GM12874 (cell line): ENCODE results near the gene RNF181.

Experiments
- CTCF ChIP-seq: IDR thresholded peaks from 2 replicates; pipeline ENCODE4 v1.5.1; 2011; ENCODE audit warnings: low read depth, mild to moderate bottlenecking, control low read depth, low read length, moderate library complexity; ENCODE audit not compliant: insufficient read depth

The RNF181 gene

GRCh38 chr2:85607268-85608215 is 12.0 kb downstream of the RNF181 start:
- no peak for TF ChIP-seq CTCF

- TF ChIP-seq CTCF = no peak
These were observed 15.7 kb downstream of the RNF181 start for GRCh38 chr2:85611217-85611704.

- no peak for TF ChIP-seq CTCF
These were observed 16.4 kb downstream of the RNF181 start, which contains the start of gene C2orf68 for GRCh38 chr2:85611705-85612587. TSS of gene C2orf68 (minus strand) at chr2:85612066. CDS start at chr2:85611984, 82 bp downstream.

DNA sequence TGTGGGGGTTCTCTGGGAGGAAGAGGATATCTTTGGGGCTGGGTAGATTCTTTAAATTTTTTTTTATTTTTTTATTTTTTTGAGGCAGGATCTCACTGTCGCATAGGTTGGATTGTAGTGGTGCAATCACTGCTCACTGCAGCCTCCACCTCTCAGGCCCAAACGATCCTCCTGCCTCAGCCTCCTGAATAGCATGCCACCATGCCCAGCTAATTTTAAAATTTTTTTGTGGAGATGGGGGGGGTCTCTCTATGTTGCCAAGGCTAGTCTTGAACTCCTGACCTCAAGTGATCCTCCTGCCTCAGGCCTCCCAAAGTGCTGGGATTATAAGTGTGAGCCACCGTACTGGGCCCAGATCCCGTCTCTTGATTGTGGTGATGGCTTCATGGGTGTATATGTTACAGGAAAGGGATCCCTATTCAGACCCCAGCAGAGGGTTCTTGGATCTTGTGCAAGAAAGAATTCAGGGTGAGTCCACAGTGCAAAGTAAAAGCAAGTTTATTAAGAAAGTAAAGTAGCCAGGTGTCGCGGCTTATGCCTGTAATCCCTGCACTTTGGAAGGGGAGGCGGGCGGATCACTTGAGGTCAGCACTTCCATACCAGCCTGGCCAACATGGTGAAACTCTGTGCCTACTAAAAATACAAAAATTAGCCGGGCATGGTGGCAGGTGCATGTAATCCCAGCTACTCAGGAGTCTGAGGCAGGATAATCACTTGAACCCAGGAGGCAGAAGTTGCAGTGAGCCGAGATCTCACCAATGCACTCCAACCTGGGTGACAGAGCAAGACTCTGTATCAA is 18.4 kb downstream of the RNF181 start:
- TF ChIP-seq CTCF = no peak

- no peak for TF ChIP-seq CTCF
These were observed 19.8 kb downstream of the RNF181 start for GRCh38 chr2:85615413-85615728.

DNA sequence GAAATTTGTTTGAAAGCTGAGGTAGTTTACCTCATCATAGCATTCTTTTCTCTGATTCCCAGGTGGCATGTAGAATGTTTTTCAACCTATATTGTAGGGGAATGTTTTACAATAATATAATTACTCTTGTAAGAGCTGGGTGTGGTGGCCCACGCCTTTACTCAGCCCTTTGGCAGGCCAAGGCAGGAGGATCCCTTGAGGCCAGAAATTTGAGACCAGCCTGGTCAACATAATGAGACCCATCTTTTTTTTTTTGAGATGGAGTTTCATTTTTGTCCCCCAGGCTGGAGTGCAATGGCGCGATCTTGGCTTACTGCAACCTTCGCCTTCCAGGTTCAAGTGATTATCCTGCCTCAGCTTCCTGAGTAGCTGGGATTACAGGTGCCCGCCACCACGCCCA is 24.1 kb downstream of the RNF181 start:
- TF ChIP-seq CTCF = no peak
